Motor neuron (in vitro differentiated cells): Measurements from ENCODE around the gene INPP1. TPM values are rescaled to one million over a fixed set of nuclear protein-coding genes. Genes with fewer than 3 reads are reported as not detected.
"Not testable (repeated sequence)": the region's sequence is repeated elsewhere in the genome, so short reads cannot be mapped to it uniquely, and the experiment has no call there.

ENCODE experiments used
- ATAC-seq, 8 experiments: fragments of 200-7000 bp; cut with Tn5 transposase; replicated peaks in 6 of 8; 2 replicates each; pipeline ENCODE4 v1.8.0; 2021; ENCODE audit warnings: mild to moderate bottlenecking in 8 of 8, moderate library complexity in 8 of 8
- H3K27ac ChIP-seq, 2 donors: fragments of 250-450 bp; sonication (Bioruptor Pico); 2 replicates each; pipeline ENCODE4 v1.9.0; 2021; ENCODE audit warnings: antibody characterized with exemption in 2 of 2, mild to moderate bottlenecking in 2 of 2, moderate library complexity in 1 of 2
- H3K4me1 ChIP-seq, 2 donors: fragments of 250-450 bp; sonication (Bioruptor Pico); replicated peaks in 1 of 2; 2 replicates each; pipeline ENCODE4 v1.6.1; 2021; ENCODE audit warnings: antibody characterized with exemption in 2 of 2, mild to moderate bottlenecking in 2 of 2, moderate library complexity in 1 of 2
- H3K4me3 ChIP-seq, 5 donors: fragments of 250-450 bp; sonication (Bioruptor Pico); 2 replicates each; pipeline ENCODE4 v1.9.0; 2021; ENCODE audit warnings: antibody characterized with exemption in 5 of 5, mild to moderate bottlenecking in 5 of 5, moderate library complexity in 4 of 5
- WGBS, 10 experiments: fragments of 450-650 bp; shearing (Covaris generic); methylation state at CpG; one replicate each; pipeline ENCODE4 v1.0.0; 2022; 5-methylcytosine and 5-hydroxymethylcytosine counted together
- in situ Hi-C, 9 experiments: fragments of 400-800 bp; cut with MboI; loops; one replicate each; pipeline ENCODE4 v1.15.0; 2021; ENCODE audit warnings: low sequenced_read_pairs in 9 of 9, low pct_unique_long_range_greater_than_20kb in 2 of 9; ENCODE audit not compliant: unreplicated experiment in 9 of 9
- total RNA-seq, 8 experiments: library from RNA; unstranded; fragments of 300-600 nt; gene quantifications; 2 replicates each; pipeline versions ENCODE4 v1.2.3 to v1.2.4, GENCODE V29; 2022

The INPP1 gene
- 10 to 100 TPM in 4 of 8 experiments, 1 to 10 TPM in 4; 4.3 to 29.2 (median 8.4) TPM for total RNA-seq

DNA sequence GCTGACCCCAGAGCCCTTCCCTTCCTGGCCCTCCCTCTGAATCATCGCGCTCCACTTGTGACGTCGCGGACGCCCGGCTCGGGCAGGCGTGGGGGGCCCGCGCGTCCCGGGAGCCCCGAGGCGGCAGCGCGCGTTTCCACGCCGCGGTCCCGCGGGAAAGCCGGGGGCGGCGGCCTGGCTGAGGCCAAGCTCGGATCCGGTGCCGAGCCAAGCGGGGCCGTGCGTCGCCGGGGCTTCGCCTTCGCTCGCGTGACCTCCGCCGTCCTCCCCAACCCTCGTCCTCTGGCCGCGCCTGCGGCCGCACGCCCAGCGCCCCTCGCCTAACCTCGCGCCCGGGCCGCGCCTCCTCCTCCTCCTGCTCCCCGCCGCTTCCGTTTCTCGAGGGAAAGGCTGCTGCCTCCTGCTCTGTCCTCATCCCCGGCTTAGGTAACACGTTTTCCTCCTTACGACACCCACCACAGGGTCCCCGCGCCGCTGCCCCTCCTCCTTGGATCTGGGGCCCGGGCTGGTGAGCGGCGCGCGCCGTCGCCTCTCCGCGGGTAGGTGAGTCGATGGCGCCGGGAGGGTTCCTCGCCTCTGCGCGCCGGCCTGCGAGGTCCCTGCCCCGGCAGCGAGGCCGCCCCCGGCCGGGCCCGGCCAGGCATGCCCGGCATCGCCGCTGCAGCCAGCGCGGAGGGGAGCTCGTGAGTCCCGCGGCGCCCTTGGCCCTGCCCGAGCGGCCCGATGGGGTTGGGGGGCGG, at the start of gene INPP1:
Gene INPP1, plus strand, starts transcription at position 54 of the 740 bp plus-strand sequence. CDS start 16,514 bp downstream, outside the sequence.
- in situ Hi-C loops, result no loop called here
- Histone ChIP-seq H3K27ac (peak within 1 kb of the TSS; percentile 43 to 82), H3K4me1 (peaks cover 0 to 7% of the 10 kb centered on the region in 2 donors), H3K4me3 (peak within 1 kb of the TSS; percentile 42 to 54 (median 47))
- peak; percentile 79 to 84 (median 82) for ATAC-seq
- 0 to 18% (median 4%) methylated on average over 1 to 29 of the region's 99 CpGs; no CpG with 5 or more reads in 4 of the 10 experiments for WGBS, 10 experiments

DNA sequence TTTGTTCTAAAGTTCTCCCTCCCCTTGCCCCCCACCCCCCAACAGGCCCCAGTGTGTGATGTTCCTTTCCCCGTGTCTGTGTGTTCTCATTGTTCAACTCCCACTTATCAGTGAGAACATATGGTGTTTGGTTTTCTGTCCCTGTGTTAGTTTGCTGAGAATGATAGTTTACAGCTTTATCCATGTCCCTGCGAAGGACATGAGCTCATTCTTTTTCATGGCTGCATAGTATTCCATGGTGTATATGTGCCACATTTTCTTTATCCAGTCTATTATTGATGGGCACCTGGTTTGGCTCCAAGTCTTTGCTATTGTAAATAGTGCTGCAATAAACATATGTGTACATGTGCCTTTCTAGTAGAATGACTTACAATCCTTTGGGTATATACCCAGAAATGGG, 45.5 kb upstream of the INPP1 start:
- H3K4me3 ChIP-seq, ATAC-seq, H3K27ac ChIP-seq, H3K4me1 ChIP-seq: not testable (repeated sequence)
- in situ Hi-C loops, result loop anchor here in 2 of 9 experiments (25.0 kb wide), 1 partner anchor 211 kb away; no protein-coding TSS in a partner anchor
- 100% methylated on average over 1 of the region's 2 CpGs; no CpG with 5 or more reads in 6 of the 10 experiments for WGBS, 10 experiments

- ATAC-seq, result no peak
- Histone ChIP-seq H3K4me3 (no peak overlapping the region), H3K27ac (no peak overlapping the region), H3K4me1 (no peaks in the 10 kb centered on the region)
- in situ Hi-C loops, result no loop called here
These were observed 42.4 kb upstream of the INPP1 start for GRCh38 chr2:190301032-190301431.

DNA sequence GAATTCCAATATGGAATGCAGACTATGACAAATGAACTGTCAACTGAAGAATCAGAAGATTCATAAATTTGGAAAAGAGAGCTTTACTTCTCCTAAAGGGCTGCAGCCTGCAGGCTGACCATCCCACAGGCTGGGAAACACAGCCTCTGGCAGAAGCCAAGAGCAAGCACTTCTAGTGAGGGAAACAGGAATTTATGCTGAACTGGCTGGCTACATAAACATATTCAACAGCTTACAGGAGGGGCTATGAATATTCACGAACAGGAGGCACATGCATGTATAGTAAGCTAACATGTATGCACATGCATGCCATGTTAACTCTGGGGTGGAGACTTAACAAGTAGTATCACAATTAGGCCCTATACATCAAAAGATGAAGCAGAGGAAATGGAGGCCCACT, 41.3 kb upstream of the INPP1 start:
- ATAC-seq, result peak in 3 of 8 experiments; percentile 99 to 100 (median 99)
- Histone ChIP-seq H3K4me3 (no peak overlapping the region), H3K4me1 (no peaks in the 10 kb centered on the region), H3K27ac (no peak overlapping the region)
- in situ Hi-C loops, result no loop called here
- WGBS, 10 experiments, result 0 to 100% (median 14%) methylated on average over 1 of the region's 1 CpG; no CpG with 5 or more reads in 5 of the 10 experiments

GRCh38 chr2:190303647-190304046, 39.7 kb upstream of the INPP1 start:
- in situ Hi-C loops, result no loop called here
- no peak overlapping the region for H3K27ac ChIP-seq
- H3K4me1 ChIP-seq, result no peaks in the 10 kb centered on the region
- no peak for ATAC-seq
- no peak overlapping the region for H3K4me3 ChIP-seq

- WGBS, 10 experiments, result 96 to 100% (median 100%) methylated on average over 1 to 5 of the region's 5 CpGs
- in situ Hi-C loops, result no loop called here
- no peak for ATAC-seq
- H3K27ac ChIP-seq, result no peak overlapping the region
- no peaks in the 10 kb centered on the region for H3K4me1 ChIP-seq
- H3K4me3 ChIP-seq, result no peak overlapping the region
These were observed 39.0 kb upstream of the INPP1 start for GRCh38 chr2:190304404-190304803.

DNA sequence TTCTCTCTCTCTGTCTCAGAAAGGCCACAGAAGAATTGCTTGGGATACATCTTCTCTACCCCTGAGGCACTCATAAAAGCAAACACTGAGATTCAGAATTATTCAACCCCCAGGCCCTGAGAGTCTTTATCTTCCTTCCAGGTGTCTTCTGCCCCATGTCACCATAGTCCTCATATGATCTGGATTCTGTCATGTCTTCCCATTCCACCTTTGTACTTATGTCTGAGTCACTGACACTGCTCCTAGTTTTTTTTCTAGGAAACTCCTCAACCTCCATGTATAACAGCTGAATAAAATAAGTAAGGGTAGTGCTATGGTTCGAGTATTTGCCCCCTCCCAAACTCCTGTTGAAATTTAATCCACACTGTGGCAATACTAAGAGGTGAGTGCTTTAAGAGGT, 35.4 kb upstream of the INPP1 start:
- ATAC-seq, result no peak
- 50 to 100% (median 100%) methylated on average over 1 of the region's 1 CpG; no CpG with 5 or more reads in 4 of the 10 experiments for WGBS, 10 experiments
- in situ Hi-C loops, result no loop called here
- H3K4me1 ChIP-seq, result no peaks in the 10 kb centered on the region
- H3K4me3 ChIP-seq, result no peak overlapping the region
- no peak overlapping the region for H3K27ac ChIP-seq

DNA sequence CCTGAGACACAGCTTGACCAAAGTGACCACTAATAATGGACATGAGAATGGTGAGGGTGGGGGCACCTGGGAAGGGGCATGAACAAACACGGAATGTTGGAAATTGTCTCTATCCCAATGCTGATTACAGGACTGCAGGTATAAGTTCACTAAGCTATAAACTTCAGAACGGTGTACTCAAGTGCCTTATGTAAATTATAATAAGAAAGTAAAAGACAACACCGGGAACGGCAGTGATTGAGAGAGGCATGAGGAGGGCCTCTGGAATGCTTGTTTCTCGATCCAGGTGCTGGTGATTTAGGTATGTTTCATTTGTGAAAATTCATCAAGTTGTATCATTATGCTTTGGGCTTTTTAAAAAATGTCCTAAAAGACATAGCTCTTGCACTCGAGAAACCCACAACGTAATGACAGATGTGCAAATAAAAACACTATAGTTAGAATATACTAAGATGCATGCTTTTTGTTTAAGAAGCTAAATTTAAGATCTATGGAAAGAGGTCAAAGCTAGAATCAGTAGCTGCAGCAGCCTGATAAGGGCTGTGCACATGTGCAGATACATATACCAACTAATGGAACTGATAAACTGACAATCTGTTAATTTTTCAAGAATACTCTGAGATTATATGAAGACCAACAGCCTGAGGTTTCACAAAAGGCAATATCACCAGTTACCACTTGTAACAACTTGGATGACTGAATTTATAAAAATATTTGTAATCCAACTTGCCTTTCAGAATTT, 31.3 kb upstream of the INPP1 start:
- Histone ChIP-seq H3K4me1 (no peaks in the 10 kb centered on the region), H3K27ac (no peak overlapping the region), H3K4me3 (no peak overlapping the region)
- 88 to 100% (median 96%) methylated on average over 2 to 7 of the region's 7 CpGs; no CpG with 5 or more reads in 2 of the 10 experiments for WGBS, 10 experiments
- in situ Hi-C loops, result no loop called here
- no peak for ATAC-seq

- WGBS, 10 experiments, result 75 to 100% (median 89%) methylated on average over 1 to 4 of the region's 5 CpGs; no CpG with 5 or more reads in 2 of the 10 experiments
- in situ Hi-C loops, H3K4me1 ChIP-seq, H3K4me3 ChIP-seq, ATAC-seq, H3K27ac ChIP-seq: not testable (repeated sequence)
These were observed 30.8 kb upstream of the INPP1 start for GRCh38 chr2:190312635-190313025.

DNA sequence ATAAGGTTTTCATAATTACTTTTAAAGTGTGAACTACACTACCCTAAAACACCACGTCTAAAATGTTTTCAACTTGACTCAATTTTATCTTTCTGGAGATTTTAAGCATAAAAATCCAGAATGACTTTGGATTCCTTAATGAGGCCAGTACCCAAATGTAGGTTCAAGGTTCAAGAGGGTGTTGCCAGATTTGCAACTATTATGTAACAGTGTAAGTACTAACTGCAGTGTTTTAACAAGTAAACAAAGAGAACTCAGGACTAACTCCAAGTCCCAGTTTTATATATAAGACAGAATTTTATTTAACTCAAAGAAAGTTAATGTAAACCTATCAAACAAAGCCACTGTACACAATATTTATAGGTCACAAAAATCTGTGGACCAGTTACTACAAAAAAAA, 29.5 kb upstream of the INPP1 start:
- 0 to 100% (median 83%) methylated on average over 1 of the region's 1 CpG; no CpG with 5 or more reads in 5 of the 10 experiments for WGBS, 10 experiments

GRCh38 chr2:190315273-190315672, 28.1 kb upstream of the INPP1 start:
- WGBS, 10 experiments, result 20 to 100% (median 80%) methylated on average over 1 to 2 of the region's 2 CpGs; no CpG with 5 or more reads in 2 of the 10 experiments
- Histone ChIP-seq H3K4me3 (no peak overlapping the region), H3K4me1 (peaks cover 5 to 7% of the 10 kb centered on the region in 2 donors), H3K27ac (no peak overlapping the region)
- ATAC-seq, result no peak
- in situ Hi-C loops, result no loop called here

More for the DNA sequence above, 29.5 kb upstream of the INPP1 start:
- no peak for ATAC-seq
- in situ Hi-C loops, result no loop called here
- Histone ChIP-seq H3K27ac (no peak overlapping the region), H3K4me3 (no peak overlapping the region), H3K4me1 (peaks cover 5 to 7% of the 10 kb centered on the region in 2 donors)

- peak overlapping the region; percentile 57 to 72 (median 60) for H3K4me3 ChIP-seq
- peaks cover 5 to 7% of the 10 kb centered on the region in 2 donors for H3K4me1 ChIP-seq
- no peak overlapping the region for H3K27ac ChIP-seq
- in situ Hi-C loops, result no loop called here
- WGBS, 10 experiments, result 8 to 89% (median 64%) methylated on average over 3 to 4 of the region's 4 CpGs
- ATAC-seq, result no peak
These were observed 24.9 kb upstream of the INPP1 start for GRCh38 chr2:190318514-190318913.

GRCh38 chr2:190318931-190319554, 24.3 kb upstream of the INPP1 start:
- H3K27ac ChIP-seq, result peak overlapping the region; percentile 55 to 77
- ATAC-seq, result peak; percentile 4 to 15 (median 8)
- 0 to 10% (median 0%) methylated on average over 2 to 10 of the region's 12 CpGs; no CpG with 5 or more reads in 1 of the 10 experiments for WGBS, 10 experiments
- in situ Hi-C loops, result no loop called here
- H3K4me1 ChIP-seq, result peaks cover 5 to 7% of the 10 kb centered on the region in 2 donors
- H3K4me3 ChIP-seq, result peak overlapping the region; percentile 57 to 72 (median 60)
